ENCODE results near the gene SORCS2.

GRCh38 chr4:7770224-7771050, 578.1 kb downstream of the SORCS2 start:
- TF ChIP-seq ZNF274 (IDR thresholded peaks at IDR 0.05; ENCODE audit: low read depth, low read length), result no peak
- TF ChIP-seq SUZ12 (IDR thresholded peaks at IDR 0.05; ENCODE audit: extremely low read depth, insufficient read depth, insufficient read length), result no peak
